Activated CD8-positive, alpha-beta T cell treated with anti-CD3 and anti-CD28 coated beads for 36 hours (primary cell): Measurements from ENCODE around the gene CXCR4. TPM values are rescaled to one million over a fixed set of nuclear protein-coding genes. Genes with fewer than 3 reads are reported as not detected.
A peak's percentile ranks its signal among the peaks of the same experiment; 100 is the strongest.

Source experiments
- ATAC-seq: fragments of 200-7000 bp; cut with Tn5 transposase; one replicate; pipeline ENCODE4 v1.10.0; 2021; ENCODE audit warnings: mild to moderate bottlenecking, moderate library complexity
- CTCF ChIA-PET: fragments of 350-600 bp; sonication (Branson Sonifier 250); formaldehyde crosslinking; loops from one replicate; lab custom pipeline; 2021; ENCODE audit warnings: antibody characterized with exemption; lab: Charles Lee
- POLR2A ChIA-PET: fragments of 350-600 bp; sonication (Branson Sonifier 250); formaldehyde crosslinking; loops from one replicate; lab custom pipeline; 2021; ENCODE audit warnings: antibody characterized with exemption; lab: Charles Lee
- DNase-seq: peaks from one replicate; pipeline ENCODE4 v3.0.0-alpha.2; 2020
- H3K27ac Mint-ChIP-seq: one replicate; pipeline ENCODE4 v1.8.0; 2021; ENCODE audit warnings: mild to moderate bottlenecking, mixed read lengths
- H3K27me3 Mint-ChIP-seq: one replicate; pipeline ENCODE4 v1.8.0; 2021; ENCODE audit warnings: mixed read lengths
- H3K36me3 Mint-ChIP-seq: one replicate; pipeline ENCODE4 v1.8.0; 2021; ENCODE audit warnings: low read depth, mixed read lengths
- H3K4me1 Mint-ChIP-seq: one replicate; pipeline ENCODE4 v1.8.0; 2021; ENCODE audit warnings: low read depth, mixed read lengths
- H3K4me3 Mint-ChIP-seq: one replicate; pipeline ENCODE4 v1.8.0; 2021; ENCODE audit warnings: mild to moderate bottlenecking, moderate library complexity, mixed read lengths
- H3K9me3 Mint-ChIP-seq: one replicate; pipeline ENCODE4 v1.8.0; 2021; ENCODE audit warnings: mixed read lengths
- CTCF ChIP-seq: fragments of 200-600 bp; IDR thresholded peaks from one replicate; pipeline ENCODE4 v1.8.0; 2022; ENCODE audit warnings: antibody characterized with exemption, mild to moderate bottlenecking
- intact Hi-C: fragments of 100-400 bp; cut with micrococcal nuclease; formaldehyde crosslinking; loops from one replicate; pipeline ENCODE4 v1.10.0; 2022
- total RNA-seq, 2 experiments: library from RNA; stranded (reverse); gene quantifications; one replicate each; pipeline ENCODE4 v1.2.3, GENCODE V29; 2021

CXCR4 gene
- total RNA-seq, 2 experiments from 2014 or later: 97.0 to 103 TPM

GRCh38 chr2:136119717-136120675 is 2.0 kb upstream of the CXCR4 start:
- CTCF ChIA-PET: interaction anchor here (0.8 to 2.6 kb wide), 3 partner anchors 12 to 201 kb away, joined by 3 to 10 read pairs (median 4); no protein-coding TSS in a partner anchor
- intact Hi-C loops: loop anchor here (5.0 kb wide), 2 partner anchors 203 to 262 kb away; no protein-coding TSS in a partner anchor
- no peaks in the 10 kb centered on the region for H3K27me3 Mint-ChIP-seq
- TF ChIP-seq CTCF: no peak
- ATAC-seq (no peak), DNase-seq (no peak)
- peak overlapping the region; percentile 96 for H3K4me3 Mint-ChIP-seq
- H3K27ac Mint-ChIP-seq: peak overlapping the region; percentile 95
- H3K4me1 Mint-ChIP-seq: peaks cover 54% of the 10 kb centered on the region
- POLR2A ChIA-PET: interaction anchor here (0.6 to 4.0 kb wide), 9 partner anchors 9 to 261 kb away, joined by 3 to 28 read pairs (median 4); partner anchors contain the start of gene DARS1
- peaks cover 15% of the 10 kb centered on the region for H3K36me3 Mint-ChIP-seq
- H3K9me3 Mint-ChIP-seq: no peaks in the 10 kb centered on the region

GRCh38 chr2:136118819-136119716 is 1.1 kb upstream of the CXCR4 start:
- no peaks in the 10 kb centered on the region for H3K27me3 Mint-ChIP-seq
- intact Hi-C loops: loop anchor here (5.0 kb wide), 2 partner anchors 202 to 263 kb away; no protein-coding TSS in a partner anchor
- ATAC-seq: peak; percentile 76

GRCh38 chr2:136117391-136117841 is 533 bp downstream of the CXCR4 start:
- intact Hi-C loops: loop anchor here (2.0 to 5.0 kb wide), 4 partner anchors 67 to 265 kb away; partner anchors contain the start of gene DARS1
- DNase-seq (peak; percentile 72), ATAC-seq (peak; percentile 31)
- Mint-ChIP-seq H3K27ac (peak overlapping the region; percentile 95), H3K36me3 (peaks cover 37% of the 10 kb centered on the region), H3K4me1 (peaks cover 54% of the 10 kb centered on the region), H3K27me3 (no peaks in the 10 kb centered on the region), H3K9me3 (no peaks in the 10 kb centered on the region), H3K4me3 (peak overlapping the region; percentile 96)
- ChIA-PET CTCF (interaction anchor here (0.8 to 1.0 kb wide), 2 partner anchors 64 to 267 kb away, joined by 3 read pairs; no protein-coding TSS in a partner anchor), POLR2A (interaction anchor here (0.5 to 4.0 kb wide), 14 partner anchors 10 to 264 kb away, joined by 3 to 19 read pairs (median 6); partner anchors contain the start of gene DARS1)
- TF ChIP-seq CTCF: no peak

More at GRCh38 chr2:136118819-136119716, 1.1 kb upstream of the CXCR4 start:
- no peak for TF ChIP-seq CTCF
- peak; percentile 97 for DNase-seq
- H3K36me3 Mint-ChIP-seq: peaks cover 22% of the 10 kb centered on the region
- ChIA-PET CTCF (interaction anchor here (1.0 to 2.6 kb wide), 4 partner anchors 11 to 262 kb away, joined by 4 to 10 read pairs (median 6); no protein-coding TSS in a partner anchor), POLR2A (interaction anchor here (0.6 to 4.0 kb wide), 13 partner anchors 10 to 262 kb away, joined by 3 to 28 read pairs (median 4); partner anchors contain the start of gene DARS1)
- peaks cover 52% of the 10 kb centered on the region for H3K4me1 Mint-ChIP-seq
- H3K9me3 Mint-ChIP-seq: no peaks in the 10 kb centered on the region
- H3K27ac Mint-ChIP-seq: peak overlapping the region; percentile 95
- peak overlapping the region; percentile 96 for H3K4me3 Mint-ChIP-seq

GRCh38 chr2:136116813-136117390 is 1.0 kb downstream of the CXCR4 start:
- Mint-ChIP-seq H3K36me3 (peaks cover 39% of the 10 kb centered on the region), H3K4me3 (peak overlapping the region; percentile 96), H3K4me1 (peaks cover 52% of the 10 kb centered on the region), H3K27me3 (no peaks in the 10 kb centered on the region), H3K9me3 (no peaks in the 10 kb centered on the region), H3K27ac (peak overlapping the region; percentile 95)
- DNase-seq (peak; percentile 79), ATAC-seq (peak; percentile 31)
- ChIA-PET POLR2A (interaction anchor here (0.5 to 4.0 kb wide), 14 partner anchors 11 to 264 kb away, joined by 3 to 19 read pairs (median 6); partner anchors contain the start of gene DARS1), CTCF (interaction anchor here (0.8 to 1.0 kb wide), 2 partner anchors 64 to 267 kb away, joined by 3 read pairs; no protein-coding TSS in a partner anchor)
- intact Hi-C loops: loop anchor here (2.0 to 5.0 kb wide), 4 partner anchors 66 to 265 kb away; partner anchors contain the start of gene DARS1
- TF ChIP-seq CTCF: no peak
